Activated CD8-positive, alpha-beta T cell treated with anti-CD3 and anti-CD28 coated beads, Interleukin-2, amount 10 ng/mL, durations not matched to agents 7 days and 5 days (primary cell): ENCODE results near the gene ITGA11. TPM values are rescaled to one million over a fixed set of nuclear protein-coding genes. Genes with fewer than 3 reads are reported as not detected.

ENCODE experiments used
- ATAC-seq: fragments of 150-1000 bp; cut with Tn5 transposase; one replicate; pipeline ENCODE4 v1.10.0; 2021; ENCODE audit warnings: moderate library complexity
- CTCF ChIA-PET: fragments of 350-600 bp; sonication (Branson Sonifier 250); formaldehyde crosslinking; loops from one replicate; lab custom pipeline; 2021; ENCODE audit warnings: antibody characterized with exemption; lab: Charles Lee
- POLR2A ChIA-PET: fragments of 350-600 bp; sonication (Branson Sonifier 250); formaldehyde crosslinking; loops from one replicate; lab custom pipeline; 2021; ENCODE audit warnings: antibody characterized with exemption; lab: Charles Lee
- DNase-seq: peaks from one replicate; pipeline ENCODE4 v3.0.0-alpha.2; 2020
- H3K27ac Mint-ChIP-seq: one replicate; pipeline ENCODE4 v1.8.0; 2021; ENCODE audit warnings: mild to moderate bottlenecking, mixed read lengths
- H3K27me3 Mint-ChIP-seq: one replicate; pipeline ENCODE4 v1.8.0; 2021; ENCODE audit warnings: low read depth, mixed read lengths
- H3K36me3 Mint-ChIP-seq: one replicate; pipeline ENCODE4 v1.8.0; 2021; ENCODE audit warnings: low read depth, mixed read lengths
- H3K4me1 Mint-ChIP-seq: one replicate; pipeline ENCODE4 v1.8.0; 2021; ENCODE audit warnings: low read depth, mixed read lengths
- H3K4me3 Mint-ChIP-seq: one replicate; pipeline ENCODE4 v1.8.0; 2021; ENCODE audit warnings: mild to moderate bottlenecking, mixed read lengths
- H3K9me3 Mint-ChIP-seq: one replicate; pipeline ENCODE4 v1.8.0; 2022; ENCODE audit warnings: mixed read lengths; ENCODE audit not compliant: insufficient read depth
- total RNA-seq, 2 experiments: library from RNA; stranded (reverse); gene quantifications; one replicate each; pipeline ENCODE4 v1.2.3, GENCODE V29; 2021

The ITGA11 gene
- total RNA-seq, 2 experiments from 2014 or later = 0.18 to 0.39 TPM

GRCh38 chr15:68298882-68299381, 133.0 kb downstream of the ITGA11 start:
- DNase-seq (peak; percentile 58), ATAC-seq (peak; percentile 93)
- peak overlapping the region; percentile 69 for H3K4me3 Mint-ChIP-seq
- no peaks in the 10 kb centered on the region for H3K9me3 Mint-ChIP-seq
- H3K36me3 Mint-ChIP-seq = peaks cover 31% of the 10 kb centered on the region
- CTCF ChIA-PET = interaction anchor here (1.0 to 2.3 kb wide), 6 partner anchors 8 to 83 kb away, joined by 3 to 16 read pairs (median 9); partner anchors contain the start of gene FEM1B
- H3K27ac Mint-ChIP-seq = peak overlapping the region; percentile 88
- POLR2A ChIA-PET = interaction anchor here (3.6 kb wide), 1 partner anchor 22 kb away, joined by 28 read pairs; the partner anchor contains the start of gene FEM1B
- H3K27me3 Mint-ChIP-seq = no peaks in the 10 kb centered on the region
- peaks cover 27% of the 10 kb centered on the region for H3K4me1 Mint-ChIP-seq

- H3K4me1 Mint-ChIP-seq = peaks cover 27% of the 10 kb centered on the region
- H3K4me3 Mint-ChIP-seq = peak overlapping the region; percentile 69
- H3K36me3 Mint-ChIP-seq = peaks cover 35% of the 10 kb centered on the region
- no peaks in the 10 kb centered on the region for H3K9me3 Mint-ChIP-seq
- peak overlapping the region; percentile 88 for H3K27ac Mint-ChIP-seq
- ATAC-seq (no peak), DNase-seq (peak; percentile 12)
- POLR2A ChIA-PET = interaction anchor here (0.6 to 3.6 kb wide), 2 partner anchors 21 to 66 kb away, joined by 5 to 28 read pairs; partner anchors contain the start of gene FEM1B
- CTCF ChIA-PET = interaction anchor here (1.0 to 2.3 kb wide), 5 partner anchors 8 to 45 kb away, joined by 5 to 16 read pairs (median 11); partner anchors contain the start of gene FEM1B
- H3K27me3 Mint-ChIP-seq = no peaks in the 10 kb centered on the region
These were observed 133.6 kb downstream of the ITGA11 start for GRCh38 chr15:68298336-68298735.

GRCh38 chr15:68295014-68295805, 136.8 kb downstream of the ITGA11 start:
- H3K9me3 Mint-ChIP-seq = no peaks in the 10 kb centered on the region
- peaks cover 48% of the 10 kb centered on the region for H3K36me3 Mint-ChIP-seq
- CTCF ChIA-PET = interaction anchor here (1.0 to 4.7 kb wide), 3 partner anchors 11 to 95 kb away, joined by 3 to 23 read pairs (median 20); partner anchors contain the start of gene FEM1B
- POLR2A ChIA-PET = interaction anchor here (1.8 kb wide), 1 partner anchor 18 kb away, joined by 10 read pairs; the partner anchor contains the start of gene FEM1B
- DNase-seq (no peak), ATAC-seq (no peak)
- H3K27ac Mint-ChIP-seq = no peak overlapping the region
- peaks cover 35% of the 10 kb centered on the region for H3K4me1 Mint-ChIP-seq
- no peak overlapping the region for H3K4me3 Mint-ChIP-seq
- H3K27me3 Mint-ChIP-seq = no peaks in the 10 kb centered on the region

- H3K36me3 Mint-ChIP-seq = peaks cover 53% of the 10 kb centered on the region
- POLR2A ChIA-PET = interaction anchor here (2.0 kb wide), 1 partner anchor 15 kb away, joined by 15 read pairs; the partner anchor contains the start of gene FEM1B
- H3K9me3 Mint-ChIP-seq = no peaks in the 10 kb centered on the region
- peaks cover 36% of the 10 kb centered on the region for H3K4me1 Mint-ChIP-seq
- no peak overlapping the region for H3K27ac Mint-ChIP-seq
- no peak overlapping the region for H3K4me3 Mint-ChIP-seq
- H3K27me3 Mint-ChIP-seq = no peaks in the 10 kb centered on the region
- no peak for DNase-seq
- CTCF ChIA-PET = interaction anchor here (1.3 to 4.7 kb wide), 5 partner anchors 10 to 40 kb away, joined by 4 to 26 read pairs (median 6); partner anchors contain the start of gene FEM1B
- no peak for ATAC-seq
These were observed 139.0 kb downstream of the ITGA11 start for GRCh38 chr15:68292967-68293366.

- ATAC-seq = peak; percentile 61
- H3K36me3 Mint-ChIP-seq = peaks cover 50% of the 10 kb centered on the region
- H3K9me3 Mint-ChIP-seq = no peaks in the 10 kb centered on the region
- no peaks in the 10 kb centered on the region for H3K27me3 Mint-ChIP-seq
- CTCF ChIA-PET = interaction anchor here (1.3 to 4.7 kb wide), 6 partner anchors 10 to 39 kb away, joined by 4 to 26 read pairs (median 6); partner anchors contain the start of gene FEM1B
- no peak for DNase-seq
- peaks cover 33% of the 10 kb centered on the region for H3K4me1 Mint-ChIP-seq
- H3K4me3 Mint-ChIP-seq = no peak overlapping the region
- POLR2A ChIA-PET = interaction anchor here (2.0 kb wide), 1 partner anchor 15 kb away, joined by 15 read pairs; the partner anchor contains the start of gene FEM1B
- no peak overlapping the region for H3K27ac Mint-ChIP-seq
These were observed 139.7 kb downstream of the ITGA11 start for GRCh38 chr15:68292157-68292781.

DNA sequence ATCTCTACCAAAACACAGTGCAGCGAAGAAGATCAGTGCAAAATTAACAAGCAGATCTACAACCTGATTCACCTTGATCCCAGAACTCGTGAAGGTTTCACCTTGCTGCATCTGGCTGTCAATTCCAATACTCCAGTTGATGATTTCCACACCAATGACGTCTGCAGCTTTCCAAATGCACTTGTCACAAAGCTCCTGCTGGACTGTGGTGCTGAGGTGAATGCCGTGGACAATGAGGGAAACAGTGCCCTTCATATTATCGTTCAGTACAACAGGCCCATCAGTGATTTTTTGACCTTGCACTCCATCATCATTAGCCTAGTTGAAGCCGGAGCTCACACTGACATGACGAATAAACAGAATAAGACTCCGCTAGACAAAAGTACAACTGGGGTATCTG, 141.2 kb downstream of the ITGA11 start:
- Mint-ChIP-seq H3K4me3 (no peak overlapping the region), H3K27ac (no peak overlapping the region), H3K9me3 (no peaks in the 10 kb centered on the region), H3K4me1 (peaks cover 41% of the 10 kb centered on the region), H3K27me3 (no peaks in the 10 kb centered on the region), H3K36me3 (peaks cover 49% of the 10 kb centered on the region)
- CTCF ChIA-PET = interaction anchor here (1.2 to 4.7 kb wide), 6 partner anchors 10 to 38 kb away, joined by 4 to 26 read pairs (median 10); partner anchors contain the start of gene FEM1B
- ATAC-seq = no peak
- DNase-seq = no peak
- POLR2A ChIA-PET = interaction anchor here (1.1 to 2.0 kb wide), 2 partner anchors 13 kb away, joined by 5 to 15 read pairs; partner anchors contain the start of gene FEM1B

GRCh38 chr15:68289621-68290352, 142.2 kb downstream of the ITGA11 start:
- Mint-ChIP-seq H3K36me3 (peaks cover 51% of the 10 kb centered on the region), H3K4me1 (peaks cover 50% of the 10 kb centered on the region), H3K9me3 (no peaks in the 10 kb centered on the region), H3K27me3 (no peaks in the 10 kb centered on the region), H3K4me3 (no peak overlapping the region), H3K27ac (no peak overlapping the region)
- POLR2A ChIA-PET = interaction anchor here (1.1 kb wide), 2 partner anchors 9 to 12 kb away, joined by 4 to 5 read pairs; partner anchors contain the start of gene FEM1B
- ATAC-seq (no peak), DNase-seq (no peak)
- CTCF ChIA-PET = interaction anchor here (1.1 to 3.1 kb wide), 7 partner anchors 10 to 260 kb away, joined by 3 to 26 read pairs (median 5); no protein-coding TSS in a partner anchor

DNA sequence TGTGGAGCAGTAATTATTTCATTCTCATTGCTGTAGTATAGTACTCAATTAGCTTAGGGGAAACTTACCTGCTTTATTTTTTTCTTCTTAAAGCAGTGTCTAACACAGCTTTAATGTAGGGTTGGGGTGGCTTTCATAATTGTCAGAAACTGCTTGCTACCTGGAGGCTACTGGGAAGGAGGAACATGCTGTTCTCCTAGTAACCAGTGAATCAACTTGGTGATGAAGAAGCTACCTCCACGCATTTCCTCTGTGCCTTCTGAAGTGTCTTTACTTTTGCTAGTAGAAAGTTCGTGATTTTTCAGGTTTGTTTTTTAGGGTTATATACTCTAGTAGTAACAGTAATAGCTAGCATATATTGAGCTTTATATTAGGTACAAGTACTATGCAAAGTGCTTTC, 142.9 kb downstream of the ITGA11 start:
- CTCF ChIA-PET = interaction anchor here (1.1 to 2.2 kb wide), 6 partner anchors 9 to 261 kb away, joined by 3 to 15 read pairs (median 5); partner anchors contain the start of gene FEM1B
- no peak overlapping the region for H3K27ac Mint-ChIP-seq
- DNase-seq = no peak
- H3K27me3 Mint-ChIP-seq = no peaks in the 10 kb centered on the region
- POLR2A ChIA-PET = interaction anchor here (0.9 to 1.1 kb wide), 2 partner anchors 8 to 12 kb away, joined by 3 to 4 read pairs; no protein-coding TSS in a partner anchor
- H3K36me3 Mint-ChIP-seq = peaks cover 53% of the 10 kb centered on the region
- H3K9me3 Mint-ChIP-seq = no peaks in the 10 kb centered on the region
- H3K4me3 Mint-ChIP-seq = no peak overlapping the region
- no peak for ATAC-seq
- H3K4me1 Mint-ChIP-seq = peaks cover 54% of the 10 kb centered on the region

- Mint-ChIP-seq H3K27me3 (no peaks in the 10 kb centered on the region), H3K4me1 (peaks cover 53% of the 10 kb centered on the region), H3K36me3 (peaks cover 48% of the 10 kb centered on the region), H3K9me3 (no peaks in the 10 kb centered on the region), H3K4me3 (no peak overlapping the region), H3K27ac (no peak overlapping the region)
- DNase-seq = no peak
- ATAC-seq = no peak
- ChIA-PET CTCF (no interaction called here), POLR2A (no interaction called here)
These were observed 145.7 kb downstream of the ITGA11 start for GRCh38 chr15:68286256-68286655.

DNA sequence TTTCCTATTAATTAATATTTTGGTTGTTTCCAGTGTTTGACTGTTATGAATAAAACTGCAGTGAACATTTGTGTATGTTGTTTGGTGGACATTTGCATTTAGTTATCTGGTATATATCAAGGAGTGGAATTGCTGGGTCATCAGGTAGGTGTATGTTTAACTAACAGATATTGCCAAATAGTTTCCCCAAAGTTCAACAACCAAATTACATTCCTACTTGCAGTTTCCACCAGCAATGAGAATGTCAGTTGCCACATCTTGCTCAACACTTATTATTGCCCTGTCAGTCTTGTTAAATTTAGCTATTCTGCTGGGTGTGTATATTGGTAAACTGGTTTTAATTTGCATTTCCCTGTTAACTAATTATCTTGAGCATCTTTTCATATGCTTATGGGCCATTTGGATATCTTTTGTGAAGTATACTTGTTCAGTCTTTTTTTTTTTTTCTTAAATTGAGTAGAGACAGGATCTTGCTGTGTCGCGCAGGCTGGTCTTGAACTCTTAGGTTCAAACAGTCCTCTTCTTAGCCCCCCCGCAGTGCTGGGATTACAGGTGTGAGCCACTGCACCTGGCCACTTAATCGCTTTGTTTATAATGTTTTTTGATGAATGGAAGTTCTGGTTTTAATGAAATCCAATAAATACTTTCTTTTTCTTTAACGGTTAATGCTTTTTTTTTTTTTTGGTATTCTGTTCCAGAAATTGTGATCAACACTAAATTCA, 146.5 kb downstream of the ITGA11 start:
- no peaks in the 10 kb centered on the region for H3K27me3 Mint-ChIP-seq
- H3K27ac Mint-ChIP-seq = no peak overlapping the region
- H3K4me1 Mint-ChIP-seq = peaks cover 56% of the 10 kb centered on the region
- POLR2A ChIA-PET = no interaction called here
- no peak for ATAC-seq
- H3K36me3 Mint-ChIP-seq = peaks cover 43% of the 10 kb centered on the region
- CTCF ChIA-PET = no interaction called here
- H3K9me3 Mint-ChIP-seq = no peaks in the 10 kb centered on the region
- no peak for DNase-seq
- H3K4me3 Mint-ChIP-seq = no peak overlapping the region
